A673 (cell line): ENCODE data around the gene MYO18B.

Experiments
- CTCF ChIP-seq: fragments of 300-800, 200-600 bp; sonication (generic); conservative IDR thresholded peaks from 2 replicates; pipeline ENCODE4 v1.5.1; 2017; ENCODE audit warnings: low read depth, mild to moderate bottlenecking, antibody characterized with exemption, low read length, moderate library complexity, mixed read lengths
- EZH2 ChIP-seq: fragments of 200-600 bp; sonication (generic); IDR thresholded peaks from 2 replicates; pipeline ENCODE4 v1.6.1; 2017; ENCODE audit warnings: borderline replicate concordance, low read depth, mild to moderate bottlenecking, mixed read lengths, antibody characterized with exemption, low read length; ENCODE audit not compliant: poor library complexity, severe bottlenecking

GRCh38 chr22:25895678-25896077, 153.7 kb downstream of the MYO18B start:
- no peak for TF ChIP-seq CTCF
- no peak for TF ChIP-seq EZH2
